ENCODE results near the gene CPSF3.
"Not testable (repeated sequence)": the region's sequence is repeated elsewhere in the genome, so short reads cannot be mapped to it uniquely, and the experiment has no call there.

CPSF3 gene

DNA sequence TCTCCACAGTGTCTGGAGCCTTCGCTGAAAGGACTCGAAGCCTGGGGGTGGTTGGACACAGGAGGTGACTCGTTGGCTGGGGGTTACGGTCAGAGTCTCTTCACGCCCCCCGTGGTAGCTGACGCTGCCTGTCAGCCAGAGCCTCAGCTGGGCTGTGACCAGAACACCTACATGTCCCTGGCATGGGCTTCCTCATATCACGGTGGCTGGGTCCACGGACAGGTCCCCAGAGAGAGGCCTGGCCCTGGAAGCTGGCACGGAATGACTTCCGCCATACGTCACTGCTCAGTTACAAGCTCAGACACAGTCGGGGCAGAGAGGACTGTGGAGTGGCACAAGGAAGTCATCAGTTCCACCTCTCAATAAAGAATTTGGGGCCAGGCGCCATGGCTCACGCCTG, 28.6 kb upstream of the CPSF3 start:
- H3K4me3 ChIP-seq (ENCODE audit: control insufficient read depth, low read depth, low read length), result no peak overlapping the region
- TF ChIP-seq, protein P1, sequence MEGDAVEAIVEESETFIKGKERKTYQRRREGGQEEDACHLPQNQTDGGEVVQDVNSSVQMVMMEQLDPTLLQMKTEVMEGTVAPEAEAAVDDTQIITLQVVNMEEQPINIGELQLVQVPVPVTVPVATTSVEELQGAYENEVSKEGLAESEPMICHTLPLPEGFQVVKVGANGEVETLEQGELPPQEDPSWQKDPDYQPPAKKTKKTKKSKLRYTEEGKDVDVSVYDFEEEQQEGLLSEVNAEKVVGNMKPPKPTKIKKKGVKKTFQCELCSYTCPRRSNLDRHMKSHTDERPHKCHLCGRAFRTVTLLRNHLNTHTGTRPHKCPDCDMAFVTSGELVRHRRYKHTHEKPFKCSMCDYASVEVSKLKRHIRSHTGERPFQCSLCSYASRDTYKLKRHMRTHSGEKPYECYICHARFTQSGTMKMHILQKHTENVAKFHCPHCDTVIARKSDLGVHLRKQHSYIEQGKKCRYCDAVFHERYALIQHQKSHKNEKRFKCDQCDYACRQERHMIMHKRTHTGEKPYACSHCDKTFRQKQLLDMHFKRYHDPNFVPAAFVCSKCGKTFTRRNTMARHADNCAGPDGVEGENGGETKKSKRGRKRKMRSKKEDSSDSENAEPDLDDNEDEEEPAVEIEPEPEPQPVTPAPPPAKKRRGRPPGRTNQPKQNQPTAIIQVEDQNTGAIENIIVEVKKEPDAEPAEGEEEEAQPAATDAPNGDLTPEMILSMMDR (IDR thresholded peaks at IDR 0.05; ENCODE audit: control insufficient read depth, insufficient read depth, low read depth, low read length, missing control alignments), result no peak
- no peak for DNase-seq (ENCODE audit: low read depth)

DNA sequence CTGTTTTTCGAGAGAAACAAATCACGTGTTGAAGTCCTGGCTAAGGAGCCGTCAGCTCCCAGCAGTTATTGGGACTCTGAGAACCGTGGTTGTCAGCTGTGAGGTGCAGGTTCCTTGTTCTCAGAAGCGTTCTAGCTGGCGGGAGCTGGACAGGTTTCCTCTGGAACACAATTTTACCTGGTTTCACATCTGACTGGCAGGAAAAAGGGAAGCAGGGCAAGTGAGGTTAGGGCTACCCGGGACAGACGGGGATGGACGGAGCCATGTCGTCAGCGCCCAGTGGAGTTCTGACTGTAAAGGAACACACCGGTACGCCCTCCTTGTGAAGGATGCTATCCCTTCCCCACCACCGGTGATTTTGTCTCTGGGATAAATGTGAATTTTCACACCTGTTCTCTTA, 26.3 kb upstream of the CPSF3 start:
- DNase-seq (ENCODE audit: low read depth), result no peak
- no peak overlapping the region for H3K4me3 ChIP-seq (ENCODE audit: control insufficient read depth, low read depth, low read length)
- TF ChIP-seq, protein P1 (IDR thresholded peaks at IDR 0.05; ENCODE audit: control insufficient read depth, insufficient read depth, low read depth, low read length, missing control alignments), result no peak

DNA sequence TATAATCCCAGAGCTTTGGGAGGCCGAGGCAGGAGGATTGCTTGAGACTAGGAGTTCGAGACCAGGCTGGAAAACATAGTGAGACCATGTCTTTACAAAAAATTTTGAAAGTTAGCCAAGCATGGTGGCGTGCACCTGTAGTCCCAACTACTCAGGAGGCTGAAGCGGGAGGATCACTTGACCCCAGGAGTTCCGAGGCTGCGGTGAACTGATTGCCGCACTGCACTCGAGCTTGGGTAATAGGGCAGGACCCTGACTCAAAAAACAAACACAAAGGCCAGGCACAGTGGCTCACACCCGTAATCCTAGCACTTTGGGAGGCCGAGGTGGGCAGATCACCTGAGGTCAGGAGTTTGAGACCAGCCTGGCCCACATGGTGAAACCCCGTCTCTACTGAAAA, 25.2 kb upstream of the CPSF3 start:
- not testable (repeated sequence) for DNase-seq (ENCODE audit: low read depth)

GRCh38 chr2:9398881-9399780, 24.3 kb upstream of the CPSF3 start:
- H3K4me3 ChIP-seq (ENCODE audit: control insufficient read depth, low read depth, low read length), result no peak overlapping the region
- TF ChIP-seq, protein P1 (IDR thresholded peaks at IDR 0.05; ENCODE audit: control insufficient read depth, insufficient read depth, low read depth, low read length, missing control alignments), result no peak
- no peak for DNase-seq (ENCODE audit: low read depth)

More for the DNA sequence above, 25.2 kb upstream of the CPSF3 start:
- H3K4me3 ChIP-seq (ENCODE audit: control insufficient read depth, low read depth, low read length), result not testable (repeated sequence)

GRCh38 chr2:9400268-9401058, 23.0 kb upstream of the CPSF3 start:
- H3K4me3 ChIP-seq (ENCODE audit: control insufficient read depth, low read depth, low read length), result no peak overlapping the region
- TF ChIP-seq, protein P1 (IDR thresholded peaks at IDR 0.05; ENCODE audit: control insufficient read depth, insufficient read depth, low read depth, low read length, missing control alignments), result no peak
- DNase-seq (ENCODE audit: low read depth), result no peak

DNA sequence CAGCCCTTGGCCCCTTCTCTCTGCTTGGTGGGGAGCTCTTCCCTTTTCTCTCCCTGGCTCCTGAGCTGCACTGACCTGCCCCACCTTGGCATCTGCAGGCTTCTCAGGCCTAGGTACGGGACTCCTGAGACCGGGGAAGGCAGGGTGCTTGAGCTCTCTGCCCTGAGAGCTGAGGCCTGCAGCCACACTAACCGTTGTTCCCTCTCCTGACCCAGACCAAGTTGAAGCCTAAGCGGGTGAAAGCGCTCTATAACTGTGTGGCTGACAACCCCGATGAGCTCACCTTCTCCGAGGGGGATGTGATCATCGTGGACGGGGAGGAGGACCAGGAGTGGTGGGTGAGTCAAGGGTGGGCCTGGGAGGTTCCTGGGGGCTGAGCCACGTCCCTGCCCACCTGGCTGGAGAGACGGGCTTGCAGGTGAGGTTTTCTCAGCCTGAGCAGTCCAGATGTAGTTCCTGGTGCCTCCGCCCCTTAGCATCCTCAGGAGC, 22.4 kb upstream of the CPSF3 start:
- no peak for DNase-seq (ENCODE audit: low read depth)
- H3K4me3 ChIP-seq (ENCODE audit: control insufficient read depth, low read depth, low read length), result no peak overlapping the region
- TF ChIP-seq, protein P1 (IDR thresholded peaks at IDR 0.05; ENCODE audit: control insufficient read depth, insufficient read depth, low read depth, low read length, missing control alignments), result no peak
